Measurements from ENCODE around the gene EXOC4.
"Not testable (repeated sequence)": the region's sequence is repeated elsewhere in the genome, so short reads cannot be mapped to it uniquely, and the experiment has no call there.

EXOC4 gene

GRCh38 chr7:133278975-133279374 lies 26.1 kb downstream of the EXOC4 start:
- not testable (repeated sequence) for DNase-seq

DNA sequence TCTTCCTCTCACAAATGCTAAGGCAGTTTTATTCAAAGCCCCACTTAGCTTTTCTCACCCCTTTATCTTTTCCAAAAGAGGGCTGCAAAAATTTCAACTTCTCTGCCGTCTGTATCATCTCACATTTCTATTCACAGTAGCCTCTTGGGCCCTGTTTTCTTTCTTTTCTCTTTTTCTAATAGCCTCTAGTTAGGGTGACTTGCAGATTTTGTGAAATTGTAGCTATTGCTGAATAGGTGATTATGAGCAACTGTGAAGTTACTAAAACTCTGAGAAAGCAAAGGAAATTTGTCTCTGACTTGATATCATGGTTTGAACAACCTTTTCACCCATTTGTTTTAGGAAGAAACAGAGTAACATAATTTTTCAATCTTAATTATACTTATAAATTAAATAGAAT lies 29.2 kb downstream of the EXOC4 start:
- DNase-seq: no peak

- DNase-seq: no peak
These were observed 31.2 kb downstream of the EXOC4 start for GRCh38 chr7:133284092-133284491.

- no peak for DNase-seq
These were observed 36.1 kb downstream of the EXOC4 start for GRCh38 chr7:133288970-133289369.

DNA sequence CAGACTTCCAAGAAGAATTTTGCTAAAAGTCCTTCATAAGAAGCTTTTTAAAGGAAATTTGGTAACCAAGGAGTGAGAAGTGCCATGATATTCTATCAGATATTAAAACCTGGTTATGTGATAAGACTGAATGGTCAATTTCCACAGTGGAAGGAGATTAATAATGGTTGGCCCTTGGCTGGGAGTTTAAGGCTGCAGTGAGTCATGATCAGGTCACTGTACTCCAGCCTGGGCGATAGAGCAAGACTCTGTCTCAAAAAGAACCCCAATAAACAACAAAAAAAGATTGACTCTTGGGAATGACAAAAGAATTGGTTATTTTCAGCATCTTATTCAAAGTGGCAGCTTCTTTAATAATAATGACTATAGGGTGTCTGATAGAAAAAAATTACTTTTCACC lies 37.2 kb downstream of the EXOC4 start:
- no peak for DNase-seq

DNA sequence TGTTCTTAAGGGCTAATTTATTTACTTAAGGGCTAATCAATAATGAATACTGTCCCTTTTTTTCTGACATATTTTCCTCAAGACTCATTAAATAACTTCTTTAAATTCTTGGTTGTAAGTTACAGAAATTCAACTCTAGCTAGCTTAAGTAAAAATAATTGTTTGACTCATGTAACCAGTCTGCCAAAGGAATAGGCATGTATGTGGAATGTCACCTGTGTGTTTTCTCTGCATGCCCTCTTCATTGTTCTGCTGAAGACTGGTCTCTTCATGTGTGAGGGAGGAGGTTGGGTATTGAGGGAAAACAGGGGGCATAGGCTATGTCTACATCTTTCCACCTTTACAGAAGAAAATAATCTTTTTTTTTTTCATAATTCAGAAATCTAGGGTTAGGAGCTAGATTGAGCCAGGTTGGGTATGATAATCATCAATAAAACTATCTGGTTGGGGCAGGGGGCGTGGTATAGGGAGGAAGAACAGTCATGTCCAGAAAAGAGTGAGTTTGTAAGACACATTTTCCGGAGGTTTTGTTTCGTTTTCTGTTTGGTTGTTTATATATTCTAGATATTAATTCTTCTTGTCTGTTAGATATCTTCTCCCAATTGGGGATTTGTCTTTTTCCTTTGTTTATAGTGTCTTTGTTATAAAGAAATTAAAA lies 37.9 kb downstream of the EXOC4 start:
- no peak for DNase-seq

GRCh38 chr7:133292631-133293030 lies 39.8 kb downstream of the EXOC4 start:
- no peak for DNase-seq

DNA sequence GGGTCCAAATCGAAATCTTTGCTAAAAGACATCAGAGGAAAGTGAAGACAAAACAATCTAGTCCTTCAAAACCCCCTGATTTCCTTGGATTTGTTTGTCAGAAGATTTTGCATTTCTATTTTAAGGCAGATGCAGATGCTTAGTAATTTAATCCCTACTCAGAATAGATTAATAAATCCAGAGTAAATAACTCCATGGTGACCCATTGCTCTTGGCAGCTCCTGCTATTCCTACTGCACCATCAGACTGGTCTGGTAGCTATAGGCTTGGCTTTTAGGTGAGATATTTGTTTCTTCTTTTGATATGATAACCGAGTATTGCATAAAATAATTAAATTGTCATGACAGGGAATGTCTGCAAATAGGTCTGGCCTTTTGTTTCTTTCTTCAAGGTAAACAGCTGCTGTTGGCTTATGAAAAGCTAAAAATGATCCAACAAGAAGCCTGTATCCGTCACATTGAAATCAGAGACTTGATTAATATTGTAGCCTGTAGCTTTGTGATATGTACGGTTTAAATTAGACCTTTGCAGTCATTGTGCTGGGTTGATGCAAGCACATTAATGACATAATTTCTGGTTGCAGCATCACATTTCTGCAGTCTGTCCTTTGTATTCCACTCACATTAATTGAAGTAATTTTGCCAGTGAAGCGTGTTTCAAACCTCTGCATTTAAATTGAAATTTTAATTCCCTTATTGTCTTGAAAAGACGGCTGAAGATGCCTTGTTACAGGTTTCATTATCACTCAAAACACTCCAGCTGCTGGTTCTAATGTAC lies 40.7 kb downstream of the EXOC4 start:
- DNase-seq: peak; percentile 9

DNA sequence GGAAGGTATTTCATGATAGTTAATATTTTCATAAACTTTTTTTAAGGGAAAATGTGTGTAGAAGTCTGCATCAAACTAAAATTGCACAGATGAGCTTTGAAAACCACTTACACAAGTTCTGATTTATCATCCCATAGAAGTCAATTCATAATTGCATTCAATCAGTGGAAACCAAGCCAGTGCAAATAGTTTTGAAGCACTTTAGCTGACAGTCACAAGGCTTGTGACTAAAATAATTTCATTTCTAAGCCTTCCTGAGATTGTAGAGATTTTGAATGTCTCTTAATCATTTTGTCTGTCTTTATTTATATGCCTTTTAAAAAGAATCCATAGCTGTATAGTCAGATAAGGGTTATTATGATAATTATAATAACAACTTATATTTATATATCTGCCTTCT lies 41.4 kb downstream of the EXOC4 start:
- DNase-seq: no peak

DNA sequence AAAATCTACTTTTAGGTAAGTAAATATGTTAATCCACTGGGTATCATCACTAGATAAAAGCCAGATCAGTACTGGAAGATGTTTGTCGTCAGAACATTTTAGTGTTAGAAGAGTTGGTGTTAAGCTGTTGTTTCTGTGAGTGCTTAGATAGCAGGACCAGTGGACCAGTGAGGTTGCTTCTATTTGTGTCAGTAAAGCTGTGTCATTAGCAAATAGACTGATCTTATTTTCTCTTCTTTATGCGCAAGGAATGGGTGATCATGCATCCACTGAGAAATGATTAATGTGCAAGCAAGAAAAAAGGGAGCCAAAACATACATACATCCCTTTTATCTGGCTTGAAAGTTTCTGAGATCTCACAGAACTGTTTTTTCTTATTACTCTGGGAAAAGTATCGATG lies 42.6 kb downstream of the EXOC4 start:
- no peak for DNase-seq

GRCh38 chr7:133297093-133297492 lies 44.2 kb downstream of the EXOC4 start:
- DNase-seq: no peak

DNA sequence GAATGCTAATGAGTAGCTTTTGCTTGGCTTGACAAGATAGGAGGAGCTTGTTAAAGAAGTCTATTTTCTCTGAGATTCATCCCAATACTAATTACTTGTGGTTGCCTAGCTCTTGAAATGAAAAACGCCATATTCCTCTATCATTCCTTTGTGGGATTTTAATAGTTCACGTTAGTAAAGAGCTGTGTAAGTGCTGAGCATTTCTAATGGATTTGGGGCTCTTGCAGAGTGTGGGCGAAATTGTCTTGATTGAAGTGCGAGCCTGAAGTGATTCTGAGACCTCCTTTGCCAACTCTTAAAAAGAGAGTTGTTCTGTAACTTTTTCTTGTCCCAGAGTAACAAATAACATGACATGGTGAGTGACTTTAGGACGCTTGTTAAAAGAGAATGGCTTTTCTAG lies 45.2 kb downstream of the EXOC4 start:
- DNase-seq: no peak

GRCh38 chr7:133299676-133300075 lies 46.8 kb downstream of the EXOC4 start:
- no peak for DNase-seq

- DNase-seq: no peak
These were observed 47.2 kb downstream of the EXOC4 start for GRCh38 chr7:133300088-133300487.

DNA sequence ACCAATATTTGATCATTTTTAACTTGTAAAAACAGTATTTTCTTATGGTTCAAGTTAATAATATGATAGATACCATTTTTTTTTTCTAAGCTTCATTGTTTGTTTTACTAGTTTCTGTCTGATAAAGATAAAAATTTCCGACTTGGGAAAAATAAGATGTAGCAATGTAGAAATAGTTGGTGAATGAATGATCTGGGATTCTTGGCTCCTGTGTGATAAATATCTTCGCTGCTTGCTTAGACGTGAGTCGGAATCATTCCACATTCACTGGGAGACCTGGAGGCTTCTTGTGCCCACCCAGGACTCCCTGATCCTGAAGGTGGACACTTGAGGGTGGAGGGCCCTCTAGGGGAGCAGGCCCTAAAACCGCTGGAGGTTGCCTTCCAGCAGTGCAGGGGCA lies 47.9 kb downstream of the EXOC4 start:
- DNase-seq: no peak

- no peak for DNase-seq
These were observed 48.6 kb downstream of the EXOC4 start for GRCh38 chr7:133301444-133301843.

DNA sequence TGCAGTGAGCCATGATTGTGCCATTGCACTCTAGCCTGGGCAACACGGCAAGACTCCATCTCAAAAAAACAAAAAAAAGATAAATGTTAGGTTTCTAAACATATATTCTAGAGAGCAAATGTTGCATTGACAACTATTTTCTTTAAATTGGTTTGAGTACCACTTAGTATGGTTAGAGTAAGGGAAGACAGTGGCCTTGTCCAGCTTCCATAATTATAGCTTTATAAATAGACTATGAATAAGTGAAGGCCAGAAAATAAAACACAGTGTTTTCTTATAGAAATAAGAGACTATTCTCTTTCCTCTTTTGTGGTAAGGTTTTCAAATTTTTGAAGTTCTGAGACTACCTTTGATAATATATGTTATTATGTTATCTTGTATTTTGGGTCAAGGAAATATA lies 50.5 kb downstream of the EXOC4 start:
- no peak for DNase-seq

DNA sequence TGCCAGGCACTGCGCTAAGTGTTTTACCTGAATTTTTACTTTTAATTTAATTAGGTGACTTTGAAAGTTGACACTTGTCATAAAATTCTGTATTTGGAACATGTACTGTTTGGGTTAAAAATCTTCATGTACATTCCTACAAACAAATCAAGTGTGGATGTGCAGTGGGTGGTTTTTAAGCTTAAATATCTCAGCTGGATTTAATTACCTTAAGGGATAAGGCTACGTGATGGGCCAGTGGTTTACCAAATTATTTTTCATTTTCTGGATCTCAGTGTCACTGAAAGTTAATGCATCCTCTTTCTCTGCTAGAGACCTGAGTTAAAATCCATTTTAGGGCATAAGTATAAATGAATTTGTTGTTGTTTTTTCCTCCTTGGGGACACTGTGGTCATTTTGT lies 51.1 kb downstream of the EXOC4 start:
- no peak for DNase-seq

DNA sequence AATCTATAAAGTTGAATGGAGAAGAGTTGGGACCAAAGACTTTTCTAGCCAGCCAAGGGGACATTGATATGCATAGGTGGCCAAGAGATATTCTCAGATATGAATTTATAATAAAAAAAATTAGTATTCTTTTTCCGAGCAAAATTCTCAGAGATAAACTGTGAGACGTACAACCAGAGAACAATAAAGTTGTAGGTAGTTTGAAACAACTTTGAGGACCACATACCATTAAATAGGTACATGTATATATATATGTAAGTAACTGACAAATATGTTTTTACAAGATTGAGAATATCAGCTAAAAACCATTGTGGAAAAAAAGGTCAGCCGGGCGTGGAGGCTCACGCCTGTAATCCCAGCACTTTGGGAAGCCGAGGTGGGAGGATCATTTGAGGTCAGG lies 56.5 kb downstream of the EXOC4 start:
- no peak for DNase-seq

- DNase-seq: no peak
These were observed 57.5 kb downstream of the EXOC4 start for GRCh38 chr7:133310232-133310862.

DNA sequence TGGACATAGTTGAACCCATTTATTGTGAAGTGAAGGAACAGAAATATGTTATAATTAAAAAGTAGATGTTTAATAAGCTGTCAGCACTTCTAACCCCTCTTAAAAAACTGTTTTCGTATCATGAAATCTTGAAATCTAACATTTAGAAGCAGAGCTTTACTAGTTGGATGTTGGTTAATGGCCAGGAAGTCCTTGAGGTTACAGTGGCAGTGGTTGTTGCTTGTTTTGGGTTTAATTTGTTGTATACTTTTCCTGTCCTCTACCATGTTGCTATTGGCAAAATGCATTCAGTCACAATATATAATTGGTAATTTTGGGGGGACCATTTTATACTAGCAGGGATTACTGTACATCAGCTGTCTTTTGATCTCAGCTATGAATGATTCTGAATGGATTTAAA lies 60.7 kb downstream of the EXOC4 start:
- no peak for DNase-seq

DNA sequence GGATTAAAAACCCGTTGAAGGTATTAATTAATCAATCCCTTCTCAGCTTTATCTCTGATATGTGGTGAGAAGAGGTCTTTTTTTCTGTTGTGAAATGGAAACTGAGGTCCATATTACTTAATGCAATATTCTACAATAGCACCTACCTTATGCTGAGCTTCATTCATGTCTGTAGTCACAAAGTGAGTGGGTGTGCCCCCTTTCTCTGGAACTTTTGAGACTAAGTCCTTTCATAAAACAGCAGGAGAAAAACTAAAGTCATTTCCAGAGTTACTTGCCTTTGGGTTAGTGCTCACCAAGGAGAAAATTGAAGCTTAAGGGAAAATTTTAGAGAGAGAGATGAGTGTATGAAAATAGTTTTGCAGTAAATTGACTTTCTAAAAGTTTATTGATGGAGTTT lies 61.2 kb downstream of the EXOC4 start:
- DNase-seq: no peak

- no peak for DNase-seq
These were observed 62.6 kb downstream of the EXOC4 start for GRCh38 chr7:133315332-133316040.

GRCh38 chr7:133319842-133320241 lies 67.0 kb downstream of the EXOC4 start:
- no peak for DNase-seq

Data from NCI-H2171 treated with DMSO at 0.1 percent for 48 hours (cell line).